K562 (cell line): ENCODE results near the gene SLC25A2. TPM values are rescaled to one million over a fixed set of nuclear protein-coding genes. Genes with fewer than 3 reads are reported as not detected.

Experiments used
- BHLHE40 ChIP-seq: IDR thresholded peaks from 2 replicates; pipeline ENCODE4 v1.6.1; 2011; ENCODE audit warnings: low read length, improper control_type of control experiment
- CTCFL ChIP-seq: IDR thresholded peaks from 2 replicates; pipeline ENCODE4 v1.6.1; 2011; ENCODE audit warnings: borderline replicate concordance, low read depth, mild to moderate bottlenecking, moderate library complexity, low read length; ENCODE audit not compliant: insufficient read depth, poor library complexity, severe bottlenecking
- E2F5 ChIP-seq: sonication (generic); formaldehyde crosslinking; IDR thresholded peaks from 2 replicates; pipeline ENCODE4 v1.8.0; 2022; ENCODE audit warnings: mild to moderate bottlenecking, missing genetic modification reagents
- MED1 ChIP-seq: sonication (generic); formaldehyde crosslinking; IDR thresholded peaks from 2 replicates; pipeline ENCODE4 v1.8.1; 2023; ENCODE audit warnings: missing genetic modification reagents, borderline replicate concordance
- NELFE ChIP-seq: IDR thresholded peaks from 2 replicates; pipeline ENCODE4 v1.6.1; 2011; ENCODE audit warnings: mild to moderate bottlenecking; ENCODE audit not compliant: insufficient read depth, insufficient read length
- PTTG1 ChIP-seq: fragments of 450-650 bp; IDR thresholded peaks from 2 replicates; pipeline ENCODE4 v1.6.1; 2016; ENCODE audit warnings: low read depth, mild to moderate bottlenecking, missing genetic modification characterization, missing compliant biosample characterization
- TCF7L2 ChIP-seq: fragments of 150-350 bp; IDR thresholded peaks from 2 replicates; pipeline ENCODE4 v1.6.1; 2016; ENCODE audit warnings: low read depth, mild to moderate bottlenecking, low read length, moderate library complexity
- TEAD2 ChIP-seq: fragments of 450-650 bp; IDR thresholded peaks from 2 replicates; pipeline ENCODE4 v1.6.1; 2016; ENCODE audit warnings: missing genetic modification characterization, control low read depth, missing compliant biosample characterization
- YY1 ChIP-seq, 3 experiments: IDR thresholded peaks; 2 replicates each; pipeline ENCODE4 v1.6.1; 2011; ENCODE audit warnings: low read length in 2 of 3, mild to moderate bottlenecking in 2 of 3, moderate library complexity in 2 of 3, borderline replicate concordance in 1 of 3, control low read depth in 1 of 3, low read depth in 1 of 3; ENCODE audit not compliant: insufficient read depth in 3 of 3, insufficient replicate concordance in 2 of 3, control insufficient read depth in 1 of 3, insufficient read length in 1 of 3; ENCODE audit errors: extremely low read depth in 1 of 3
- ZEB2 ChIP-seq: fragments of 450-650 bp; IDR thresholded peaks from 2 replicates; pipeline ENCODE4 v1.6.1; 2016
- ZNF274 ChIP-seq: IDR thresholded peaks from 2 replicates; pipeline ENCODE4 v1.6.1; 2011; ENCODE audit warnings: low read depth, mild to moderate bottlenecking, low read length, moderate library complexity, borderline replicate concordance
- ZNF324 ChIP-seq: fragments of 250-450 bp; sonication (Bioruptor Pico); IDR thresholded peaks from 2 replicates; pipeline ENCODE4 v1.4.0; 2020; ENCODE audit warnings: mild to moderate bottlenecking
- ZNF699 ChIP-seq: fragments of 250-450 bp; sonication (Bioruptor Pico); IDR thresholded peaks from 2 replicates; pipeline ENCODE4 v1.8.0; 2021; ENCODE audit warnings: mild to moderate bottlenecking, moderate library complexity; ENCODE audit not compliant: insufficient replicate concordance
- ZNF717 ChIP-seq: fragments of 250-450 bp; sonication (Bioruptor Pico); IDR thresholded peaks from 2 replicates; pipeline ENCODE4 v1.5.0; 2021
- polyA plus RNA-seq, 8 experiments: library from polyadenylated mRNA; depleted of rRNA in 4 of 8; stranded (reverse) in 5 of 8; unstranded in 3 of 8; fragments of >200 nt; fragmentation: Nextera tagmentation in 2 of 8; fragmentation: Illumina TruSeq in 1 of 8; extraction: Ambion mirVana in 2 of 8; extraction: Trizol in 1 of 8; gene quantifications; 2 replicates each; pipeline versions ENCODE4 v1.2.1 to v1.2.3, GENCODE V29; 2011 to 2014; ENCODE audit warnings: inconsistent platforms in 1 of 8, missing spikeins in 1 of 8
- total RNA-seq, 7 experiments: library from RNA; depleted of rRNA in 6 of 7; stranded (reverse); fragments of >200 nt in 6 of 7; fragmentation: Illumina TruSeq in 2 of 7; extraction: Trizol in 2 of 7; gene quantifications; 2 replicates each; pipeline versions ENCODE4 v1.2.1 to v1.2.3, GENCODE V29; 2011 to 2021; ENCODE audit warnings: low replicate concordance in 1 of 7
- TF ChIP-seq, protein P1 (sequence below): fragments of 450-650 bp; formaldehyde crosslinking; IDR thresholded peaks from 2 replicates; pipeline ENCODE4 v1.4.0; 2020; ENCODE audit warnings: mild to moderate bottlenecking, moderate library complexity
- TF ChIP-seq, protein P2 (sequence below), 3 experiments: fragments of 200-800 bp in 1 of 3; fragments of 250-450 bp in 1 of 3; fragments of 450-650 bp in 1 of 3; sonication (Bioruptor Pico) in 1 of 3; sonication (Bioruptor generic) in 1 of 3; formaldehyde crosslinking in 1 of 3; IDR thresholded peaks; 2 replicates each; pipeline versions ENCODE4 v1.6.1 to v1.8.0; 2016 to 2022; ENCODE audit warnings: mild to moderate bottlenecking in 2 of 3, missing genetic modification characterization in 2 of 3, missing compliant biosample characterization in 1 of 3, moderate library complexity in 1 of 3
- TF ChIP-seq, protein P3 (sequence below): fragments of 200-800 bp; sonication (Bioruptor generic); IDR thresholded peaks from 2 replicates; pipeline ENCODE4 v1.6.1; 2017; ENCODE audit warnings: missing genetic modification characterization, missing compliant biosample characterization

The SLC25A2 gene
- total and polyA plus RNA-seq, 9 of the 15 experiments (the other 6 are each of a cell fraction or from before 2014, with no cell fraction given): 0.09 to 0.11 (median 0.11) TPM; not detected in 6

DNA sequence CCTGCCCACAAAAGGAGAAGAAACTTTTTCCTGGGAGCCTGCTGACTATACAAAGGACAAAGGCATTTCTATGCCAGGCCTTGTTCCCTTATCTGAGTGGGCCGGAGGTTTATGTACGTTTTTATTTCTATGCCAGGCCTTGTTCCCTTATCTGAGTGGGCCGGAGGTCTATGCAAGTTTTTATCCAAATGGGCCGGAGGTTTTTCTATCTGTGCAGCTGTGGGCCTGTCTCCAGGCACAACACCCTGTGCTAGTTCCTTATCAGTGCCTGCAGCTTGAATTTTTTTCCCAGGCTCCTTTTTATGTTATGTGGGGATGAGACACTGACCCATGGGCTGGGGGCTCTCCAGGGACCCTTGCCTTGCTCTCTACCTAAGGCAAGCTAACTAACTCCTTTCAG, 5.5 kb downstream of the SLC25A2 start (continued):
- no peak for TF ChIP-seq CTCFL
- TF ChIP-seq MED1 (CRISPR knock-in tag): no peak
- TF ChIP-seq BHLHE40: no peak
- TF ChIP-seq E2F5 (CRISPR knock-in tag): no peak
- TF ChIP-seq, protein P1, sequence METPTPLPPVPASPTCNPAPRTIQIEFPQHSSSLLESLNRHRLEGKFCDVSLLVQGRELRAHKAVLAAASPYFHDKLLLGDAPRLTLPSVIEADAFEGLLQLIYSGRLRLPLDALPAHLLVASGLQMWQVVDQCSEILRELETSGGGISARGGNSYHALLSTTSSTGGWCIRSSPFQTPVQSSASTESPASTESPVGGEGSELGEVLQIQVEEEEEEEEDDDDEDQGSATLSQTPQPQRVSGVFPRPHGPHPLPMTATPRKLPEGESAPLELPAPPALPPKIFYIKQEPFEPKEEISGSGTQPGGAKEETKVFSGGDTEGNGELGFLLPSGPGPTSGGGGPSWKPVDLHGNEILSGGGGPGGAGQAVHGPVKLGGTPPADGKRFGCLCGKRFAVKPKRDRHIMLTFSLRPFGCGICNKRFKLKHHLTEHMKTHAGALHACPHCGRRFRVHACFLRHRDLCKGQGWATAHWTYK (CRISPR knock-in tag): 0 out of 2 replicates have a peak, but pooled peaks have one; percentile 29
- TF ChIP-seq, protein P2, sequence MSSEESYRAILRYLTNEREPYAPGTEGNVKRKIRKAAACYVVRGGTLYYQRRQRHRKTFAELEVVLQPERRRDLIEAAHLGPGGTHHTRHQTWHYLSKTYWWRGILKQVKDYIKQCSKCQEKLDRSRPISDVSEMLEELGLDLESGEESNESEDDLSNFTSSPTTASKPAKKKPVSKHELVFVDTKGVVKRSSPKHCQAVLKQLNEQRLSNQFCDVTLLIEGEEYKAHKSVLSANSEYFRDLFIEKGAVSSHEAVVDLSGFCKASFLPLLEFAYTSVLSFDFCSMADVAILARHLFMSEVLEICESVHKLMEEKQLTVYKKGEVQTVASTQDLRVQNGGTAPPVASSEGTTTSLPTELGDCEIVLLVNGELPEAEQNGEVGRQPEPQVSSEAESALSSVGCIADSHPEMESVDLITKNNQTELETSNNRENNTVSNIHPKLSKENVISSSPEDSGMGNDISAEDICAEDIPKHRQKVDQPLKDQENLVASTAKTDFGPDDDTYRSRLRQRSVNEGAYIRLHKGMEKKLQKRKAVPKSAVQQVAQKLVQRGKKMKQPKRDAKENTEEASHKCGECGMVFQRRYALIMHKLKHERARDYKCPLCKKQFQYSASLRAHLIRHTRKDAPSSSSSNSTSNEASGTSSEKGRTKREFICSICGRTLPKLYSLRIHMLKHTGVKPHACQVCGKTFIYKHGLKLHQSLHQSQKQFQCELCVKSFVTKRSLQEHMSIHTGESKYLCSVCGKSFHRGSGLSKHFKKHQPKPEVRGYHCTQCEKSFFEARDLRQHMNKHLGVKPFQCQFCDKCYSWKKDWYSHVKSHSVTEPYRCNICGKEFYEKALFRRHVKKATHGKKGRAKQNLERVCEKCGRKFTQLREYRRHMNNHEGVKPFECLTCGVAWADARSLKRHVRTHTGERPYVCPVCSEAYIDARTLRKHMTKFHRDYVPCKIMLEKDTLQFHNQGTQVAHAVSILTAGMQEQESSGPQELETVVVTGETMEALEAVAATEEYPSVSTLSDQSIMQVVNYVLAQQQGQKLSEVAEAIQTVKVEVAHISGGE (CRISPR knock-in tag; IDR thresholded peaks at IDR 0.05): 0 out of 6 replicates have a peak, but pooled peaks of 1 of the 3 experiments have one; percentile 29
- TF ChIP-seq TEAD2: no peak
- TF ChIP-seq TCF7L2: no peak
- no peak for TF ChIP-seq ZEB2
- TF ChIP-seq NELFE: no peak
- TF ChIP-seq PTTG1 (tag): no peak
- TF ChIP-seq ZNF324 (CRISPR knock-in tag): no peak
- TF ChIP-seq, protein P3, sequence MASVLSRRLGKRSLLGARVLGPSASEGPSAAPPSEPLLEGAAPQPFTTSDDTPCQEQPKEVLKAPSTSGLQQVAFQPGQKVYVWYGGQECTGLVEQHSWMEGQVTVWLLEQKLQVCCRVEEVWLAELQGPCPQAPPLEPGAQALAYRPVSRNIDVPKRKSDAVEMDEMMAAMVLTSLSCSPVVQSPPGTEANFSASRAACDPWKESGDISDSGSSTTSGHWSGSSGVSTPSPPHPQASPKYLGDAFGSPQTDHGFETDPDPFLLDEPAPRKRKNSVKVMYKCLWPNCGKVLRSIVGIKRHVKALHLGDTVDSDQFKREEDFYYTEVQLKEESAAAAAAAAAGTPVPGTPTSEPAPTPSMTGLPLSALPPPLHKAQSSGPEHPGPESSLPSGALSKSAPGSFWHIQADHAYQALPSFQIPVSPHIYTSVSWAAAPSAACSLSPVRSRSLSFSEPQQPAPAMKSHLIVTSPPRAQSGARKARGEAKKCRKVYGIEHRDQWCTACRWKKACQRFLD (CRISPR knock-in tag): no peak
- no peak for TF ChIP-seq ZNF717 (CRISPR knock-in tag)
- TF ChIP-seq ZNF699 (CRISPR knock-in tag): no peak
- TF ChIP-seq ZNF274: no peak
- no peak for TF ChIP-seq YY1 (IDR thresholded peaks at IDR 0.05; ENCODE audit: borderline replicate concordance in 1 of 3, control insufficient read depth in 1 of 3, extremely low read depth in 1 of 3, insufficient read depth in 3 of 3, insufficient read length in 1 of 3, insufficient replicate concordance in 2 of 3, low read depth in 1 of 3, low read length in 2 of 3)
